H9 (cell line): ENCODE data around the gene ASCC3. TPM values are rescaled to one million over a fixed set of nuclear protein-coding genes. Genes with fewer than 3 reads are reported as not detected.

Experiments used
- DNase-seq: peaks from one replicate; pipeline ENCODE4 v3.0.0-alpha.2; 2017
- H2AFZ ChIP-seq: one replicate; pipeline ENCODE4 v1.6.1; 2013; ENCODE audit warnings: mild to moderate bottlenecking, low read length, control low read depth, moderate library complexity
- H2AK5ac ChIP-seq: 2 replicates; pipeline ENCODE4 v1.6.1; 2013; ENCODE audit warnings: low read length, control low read depth, mixed read lengths; ENCODE audit not compliant: insufficient read length
- H2BK120ac ChIP-seq: one replicate; pipeline ENCODE4 v1.6.1; 2013; ENCODE audit warnings: low read depth, mild to moderate bottlenecking, low read length, control low read depth, inconsistent platforms; ENCODE audit not compliant: poor library complexity, severe bottlenecking
- H2BK12ac ChIP-seq: 2 replicates; pipeline ENCODE4 v1.6.1; 2013; ENCODE audit warnings: low read length, control low read depth, mixed read lengths, low read depth; ENCODE audit not compliant: insufficient read length
- H2BK15ac ChIP-seq: 2 replicates; pipeline ENCODE4 v1.6.1; 2013; ENCODE audit warnings: low read depth, low read length, control low read depth
- H2BK20ac ChIP-seq: one replicate; pipeline ENCODE4 v1.6.1; 2013; ENCODE audit warnings: low read depth, mild to moderate bottlenecking, low read length, control low read depth, inconsistent platforms; ENCODE audit not compliant: poor library complexity, severe bottlenecking
- H2BK5ac ChIP-seq: 2 replicates; pipeline ENCODE4 v1.6.1; 2013; ENCODE audit warnings: low read length, control low read depth, mixed read lengths; ENCODE audit not compliant: insufficient read length
- H3K14ac ChIP-seq: 2 replicates; pipeline ENCODE4 v1.6.1; 2013; ENCODE audit warnings: low read length, control low read depth; ENCODE audit not compliant: insufficient read depth
- H3K18ac ChIP-seq: 2 replicates; pipeline ENCODE4 v1.6.1; 2013; ENCODE audit warnings: low read depth, mild to moderate bottlenecking, mixed read lengths, low read length, control low read depth; ENCODE audit not compliant: insufficient read length
- H3K23ac ChIP-seq: 2 replicates; pipeline ENCODE4 v1.6.1; 2013; ENCODE audit warnings: low read length, control low read depth, mixed read lengths, low read depth; ENCODE audit not compliant: insufficient read length
- H3K23me2 ChIP-seq: 2 replicates; pipeline ENCODE4 v1.6.1; 2013; ENCODE audit warnings: low read depth, mild to moderate bottlenecking, mixed read lengths, low read length, control low read depth; ENCODE audit not compliant: insufficient read length, poor library complexity, severe bottlenecking
- H3K27ac ChIP-seq: 2 replicates; pipeline ENCODE4 v1.5.1; 2013; ENCODE audit warnings: low read length, control low read depth, mixed read lengths, low read depth; ENCODE audit not compliant: insufficient read length
- H3K27me3 ChIP-seq: 2 replicates; pipeline ENCODE4 v1.6.1; 2013; ENCODE audit warnings: low read length, control low read depth, inconsistent platforms; ENCODE audit not compliant: insufficient read depth
- H3K4ac ChIP-seq: 2 replicates; pipeline ENCODE4 v1.6.1; 2013; ENCODE audit warnings: low read depth, mild to moderate bottlenecking, control low read depth, inconsistent platforms, low read length, moderate library complexity
- H3K4me1 ChIP-seq: 2 replicates; pipeline ENCODE4 v1.6.1; 2013; ENCODE audit warnings: low read length, control low read depth, inconsistent platforms; ENCODE audit not compliant: insufficient read depth
- H3K4me2 ChIP-seq: 2 replicates; pipeline ENCODE4 v1.6.1; 2013; ENCODE audit warnings: low read length, control low read depth, mixed read lengths; ENCODE audit not compliant: insufficient read length, insufficient read depth
- H3K56ac ChIP-seq: 2 replicates; pipeline ENCODE4 v1.6.1; 2013; ENCODE audit warnings: low read depth, mild to moderate bottlenecking, mixed read lengths, low read length, control low read depth; ENCODE audit not compliant: insufficient read length
- H3K79me1 ChIP-seq: 2 replicates; pipeline ENCODE4 v1.6.1; 2013; ENCODE audit warnings: low read depth, mild to moderate bottlenecking, moderate library complexity, low read length, control low read depth, inconsistent platforms; ENCODE audit not compliant: insufficient read depth, poor library complexity, severe bottlenecking
- H3K79me2 ChIP-seq: 2 replicates; pipeline ENCODE4 v1.6.1; 2013; ENCODE audit warnings: low read length, control low read depth, inconsistent platforms; ENCODE audit not compliant: insufficient read depth
- H3K9ac ChIP-seq: 2 replicates; pipeline ENCODE4 v1.6.1; 2013; ENCODE audit warnings: low read length, control low read depth, mixed read lengths; ENCODE audit not compliant: insufficient read length; ENCODE audit errors: extremely low read depth
- H3K9me3 ChIP-seq: one replicate; pipeline ENCODE4 v1.6.1; 2013; ENCODE audit warnings: low read depth, low read length, inconsistent platforms; ENCODE audit not compliant: control insufficient read depth
- H3T11ph ChIP-seq: one replicate; pipeline ENCODE4 v1.6.1; 2013; ENCODE audit warnings: mild to moderate bottlenecking, low read length, control low read depth, inconsistent platforms
- H4K20me1 ChIP-seq: one replicate; pipeline ENCODE4 v1.6.1; 2013; ENCODE audit not compliant: control insufficient read depth, insufficient read length, insufficient read depth
- H4K5ac ChIP-seq: 2 replicates; pipeline ENCODE4 v1.6.1; 2013; ENCODE audit warnings: low read depth, mild to moderate bottlenecking, mixed read lengths, low read length, control low read depth; ENCODE audit not compliant: insufficient read length
- H4K8ac ChIP-seq: replicated peaks from 2 replicates; pipeline ENCODE4 v1.6.1; 2013; ENCODE audit warnings: low read length, control low read depth, mixed read lengths, low read depth; ENCODE audit not compliant: insufficient read length
- H4K91ac ChIP-seq: 2 replicates; pipeline ENCODE4 v1.6.1; 2013; ENCODE audit warnings: low read depth, mild to moderate bottlenecking, moderate library complexity, mixed read lengths, low read length, control low read depth; ENCODE audit not compliant: insufficient read length
- H3K27ac Mint-ChIP-seq, 3 experiments: 2 replicates in 2 of 3; 3 replicates in 1 of 3; pipeline ENCODE4 v1.8.0; 2020 to 2021; ENCODE audit warnings: mixed read lengths in 3 of 3, mild to moderate bottlenecking in 1 of 3, moderate library complexity in 1 of 3
- H3K27me3 Mint-ChIP-seq: 2 replicates; pipeline ENCODE4 v1.8.0; 2021; ENCODE audit warnings: low read depth, mild to moderate bottlenecking, moderate library complexity, mixed read lengths
- H3K36me3 Mint-ChIP-seq, 3 experiments: 2 replicates in 2 of 3; 3 replicates in 1 of 3; pipeline ENCODE4 v1.8.0; 2020 to 2021; ENCODE audit warnings: low read depth in 3 of 3, mixed read lengths in 3 of 3; ENCODE audit not compliant: insufficient read depth in 1 of 3
- H3K4me1 Mint-ChIP-seq, 2 experiments: 2 replicates each; pipeline ENCODE4 v1.8.0; 2020; ENCODE audit warnings: mixed read lengths in 2 of 2
- H3K4me3 Mint-ChIP-seq, 2 experiments: 2 replicates in 1 of 2; 3 replicates in 1 of 2; pipeline ENCODE4 v1.8.0; 2020 to 2021; ENCODE audit warnings: mild to moderate bottlenecking in 2 of 2, mixed read lengths in 2 of 2, moderate library complexity in 1 of 2
- H3K9me3 Mint-ChIP-seq, 2 experiments: 2 replicates in 1 of 2; 3 replicates in 1 of 2; pipeline ENCODE4 v1.8.0; 2020; ENCODE audit warnings: mild to moderate bottlenecking in 2 of 2, mixed read lengths in 2 of 2, moderate library complexity in 1 of 2
- WGBS: extraction: QIAGEN DNeasy Blood & Tissue Kit; methylation state at CpG from one replicate; pipeline ENCODE4 v1.1.7; 2013; ENCODE audit warnings: missing lambda C conversion rate, low lambda C conversion rate, mixed read lengths; ENCODE audit not compliant: insufficient read length; ENCODE audit errors: extremely low coverage; 5-methylcytosine and 5-hydroxymethylcytosine counted together
- total RNA-seq: library from RNA; stranded (reverse); gene quantifications from 2 replicates; pipeline ENCODE4 v1.2.1, GENCODE V29; 2021
- TF ChIP-seq, protein P1 (sequence below): fragments of 200-600 bp; sonication (generic); conservative IDR thresholded peaks from 3 replicates; pipeline ENCODE4 v1.8.0; 2021; ENCODE audit warnings: antibody characterized with exemption, mild to moderate bottlenecking

The ASCC3 gene
- total RNA-seq, 1 experiment from 2014 or later = 63.8 TPM

GRCh38 chr6:100913400-100914276 is 32.5 kb upstream of the ASCC3 start:
- H3K27ac ChIP-seq = no peak overlapping the region
- no CpG with 5 or more reads among the region's 24 CpGs for WGBS
- TF ChIP-seq, protein P1, sequence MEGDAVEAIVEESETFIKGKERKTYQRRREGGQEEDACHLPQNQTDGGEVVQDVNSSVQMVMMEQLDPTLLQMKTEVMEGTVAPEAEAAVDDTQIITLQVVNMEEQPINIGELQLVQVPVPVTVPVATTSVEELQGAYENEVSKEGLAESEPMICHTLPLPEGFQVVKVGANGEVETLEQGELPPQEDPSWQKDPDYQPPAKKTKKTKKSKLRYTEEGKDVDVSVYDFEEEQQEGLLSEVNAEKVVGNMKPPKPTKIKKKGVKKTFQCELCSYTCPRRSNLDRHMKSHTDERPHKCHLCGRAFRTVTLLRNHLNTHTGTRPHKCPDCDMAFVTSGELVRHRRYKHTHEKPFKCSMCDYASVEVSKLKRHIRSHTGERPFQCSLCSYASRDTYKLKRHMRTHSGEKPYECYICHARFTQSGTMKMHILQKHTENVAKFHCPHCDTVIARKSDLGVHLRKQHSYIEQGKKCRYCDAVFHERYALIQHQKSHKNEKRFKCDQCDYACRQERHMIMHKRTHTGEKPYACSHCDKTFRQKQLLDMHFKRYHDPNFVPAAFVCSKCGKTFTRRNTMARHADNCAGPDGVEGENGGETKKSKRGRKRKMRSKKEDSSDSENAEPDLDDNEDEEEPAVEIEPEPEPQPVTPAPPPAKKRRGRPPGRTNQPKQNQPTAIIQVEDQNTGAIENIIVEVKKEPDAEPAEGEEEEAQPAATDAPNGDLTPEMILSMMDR = peak; percentile 49; the same call in 2 of the 3 replicates
- no peaks in the 10 kb centered on the region for H3K79me1 ChIP-seq
- H3K4me1 ChIP-seq = no peaks in the 10 kb centered on the region
- no peaks in the 10 kb centered on the region for H3K9me3 Mint-ChIP-seq
- H3K27ac Mint-ChIP-seq = peak overlapping the region in 2 of 3 experiments; percentile 52 to 74; a peak in 2 of 7 replicates
- H3K14ac ChIP-seq = no peak overlapping the region
- no peak overlapping the region for H4K91ac ChIP-seq
- H3K4me2 ChIP-seq = no peak overlapping the region
- no peak overlapping the region for H3K18ac ChIP-seq
- H3T11ph ChIP-seq = no peak overlapping the region
- no peak overlapping the region for H2BK120ac ChIP-seq
- no peaks in the 10 kb centered on the region for H3K36me3 Mint-ChIP-seq
- H2BK12ac ChIP-seq = no peak overlapping the region
- H3K4me1 Mint-ChIP-seq = peaks cover 10 to 11% of the 10 kb centered on the region in 2 experiments
- no peak overlapping the region for H4K8ac ChIP-seq
- H2AK5ac ChIP-seq = no peak overlapping the region
- H3K23ac ChIP-seq = no peak overlapping the region
- H3K9me3 ChIP-seq = no peaks in the 10 kb centered on the region
- H3K27me3 ChIP-seq = no peaks in the 10 kb centered on the region
- H4K20me1 ChIP-seq = no peaks in the 10 kb centered on the region
- no peak overlapping the region for H2AFZ ChIP-seq
- H3K4me3 Mint-ChIP-seq = peak overlapping the region; percentile 53 to 68; a peak in 3 of 5 replicates
- no peak overlapping the region for H2BK20ac ChIP-seq
- H2BK5ac ChIP-seq = no peak overlapping the region
- H3K9ac ChIP-seq = no peak overlapping the region
- H3K27me3 Mint-ChIP-seq = no peaks in the 10 kb centered on the region; the same call in 1 of the 2 replicates
- H4K5ac ChIP-seq = no peak overlapping the region
- no peaks in the 10 kb centered on the region for H3K23me2 ChIP-seq
- DNase-seq = peak; percentile 86
- no peak overlapping the region for H2BK15ac ChIP-seq
- no peak overlapping the region for H3K56ac ChIP-seq
- H3K4ac ChIP-seq = no peak overlapping the region
- H3K79me2 ChIP-seq = no peaks in the 10 kb centered on the region
